GM12891 (cell line): Measurements from ENCODE around the gene NUFIP2.

ENCODE experiments used
- POLR2A ChIP-seq: IDR thresholded peaks from 2 replicates; pipeline ENCODE4 v1.6.1; 2011; ENCODE audit warnings: low read depth, low read length, control low read depth
- POLR2AphosphoS5 ChIP-seq: IDR thresholded peaks from 2 replicates; pipeline ENCODE4 v1.6.1; 2011; ENCODE audit warnings: low read depth, low read length, control low read depth

GRCh38 chr17:29292071-29292991 lies 1.6 kb downstream of the NUFIP2 start:
- TF ChIP-seq POLR2AphosphoS5 (peak; percentile 15; the same call in 1 of the 2 replicates), POLR2A (no peak)
